ACC112 (cell line): ENCODE measurements around the gene GAS2.

Source experiments
- H2AFZ ChIP-seq: fragments of 200-600 bp; sonication (generic); one replicate; pipeline ENCODE4 v1.6.0; 2017; ENCODE audit warnings: antibody characterized with exemption, low read length; ENCODE audit not compliant: unreplicated experiment
- H3K27ac ChIP-seq: fragments of 200-600 bp; sonication (generic); 2 replicates; pipeline ENCODE4 v1.5.1; 2014; ENCODE audit warnings: low read depth, mild to moderate bottlenecking, antibody characterized with exemption, low read length, moderate library complexity
- H3K27me3 ChIP-seq: fragments of 200-600 bp; sonication (generic); 2 replicates; pipeline ENCODE4 v1.6.1; 2014; ENCODE audit warnings: mild to moderate bottlenecking, antibody characterized with exemption, low read length, moderate library complexity, mixed read lengths; ENCODE audit not compliant: insufficient read depth
- H3K36me3 ChIP-seq: fragments of 200-600 bp; sonication (generic); 2 replicates; pipeline ENCODE4 v1.6.1; 2016; ENCODE audit warnings: mild to moderate bottlenecking, antibody characterized with exemption, low read length, moderate library complexity, mixed read lengths; ENCODE audit not compliant: insufficient read depth
- H3K4me1 ChIP-seq: fragments of 200-600 bp; sonication (generic); one replicate; pipeline ENCODE4 v1.6.1; 2016; ENCODE audit warnings: low read length, mixed read lengths; ENCODE audit not compliant: insufficient read depth, unreplicated experiment, control insufficient read depth
- H3K4me3 ChIP-seq: fragments of 200-600 bp; sonication (generic); 2 replicates; pipeline ENCODE4 v1.5.1; 2014; ENCODE audit warnings: mild to moderate bottlenecking, low read depth, low read length
- H3K79me2 ChIP-seq: fragments of 200-600 bp; sonication (generic); one replicate; pipeline ENCODE4 v1.6.0; 2016; ENCODE audit warnings: low read length; ENCODE audit not compliant: control insufficient read depth, unreplicated experiment, insufficient read depth

GAS2 gene

DNA sequence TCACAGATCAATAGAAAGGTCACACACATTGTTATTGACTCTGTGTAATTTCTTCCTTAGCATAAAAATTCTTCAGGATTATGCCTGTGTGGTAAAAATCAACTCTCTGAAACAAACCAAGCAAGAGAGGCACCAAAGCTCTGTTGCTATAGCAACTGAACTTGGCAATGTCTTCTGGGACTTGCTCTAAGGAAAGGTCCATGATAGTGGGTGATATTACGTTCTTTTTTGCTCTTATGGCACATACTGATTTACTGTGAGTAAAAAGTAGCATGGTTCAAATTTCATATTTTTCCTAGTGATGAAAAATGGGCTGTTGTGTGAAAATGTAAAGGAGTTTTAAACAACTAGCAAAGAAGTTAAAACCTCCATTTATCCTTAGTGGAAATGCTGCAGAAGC lies 96.8 kb downstream of the GAS2 start:
- H3K27me3 ChIP-seq = peaks cover 52% of the 10 kb centered on the region
- no peak overlapping the region for H3K4me3 ChIP-seq
- no peaks in the 10 kb centered on the region for H3K4me1 ChIP-seq
- H3K36me3 ChIP-seq = no peaks in the 10 kb centered on the region
- no peak overlapping the region for H3K27ac ChIP-seq
- no peaks in the 10 kb centered on the region for H3K79me2 ChIP-seq
- H2AFZ ChIP-seq = no peak overlapping the region

DNA sequence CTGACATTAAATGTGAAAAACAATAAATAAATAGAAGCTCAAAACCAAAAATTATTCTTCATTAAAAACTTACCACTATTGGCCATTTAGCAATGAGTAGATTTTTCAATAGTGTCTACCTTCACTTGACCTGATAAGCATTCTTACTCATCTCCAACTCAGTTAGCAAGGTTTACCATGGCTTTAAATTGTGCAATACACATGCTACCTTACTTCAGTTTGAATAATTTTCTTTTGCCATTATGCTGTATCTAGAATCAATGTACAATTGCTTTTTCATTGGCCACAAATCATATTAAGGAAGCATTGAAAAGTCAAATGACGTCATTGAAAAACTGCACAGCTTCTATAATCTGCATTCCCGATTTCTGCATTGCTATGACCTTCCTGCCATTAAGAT lies 98.3 kb downstream of the GAS2 start:
- Histone ChIP-seq H3K27ac (no peak overlapping the region), H3K36me3 (no peaks in the 10 kb centered on the region), H3K79me2 (no peaks in the 10 kb centered on the region), H3K4me3 (no peak overlapping the region), H2AFZ (no peak overlapping the region), H3K4me1 (no peaks in the 10 kb centered on the region), H3K27me3 (peaks cover 49% of the 10 kb centered on the region)

DNA sequence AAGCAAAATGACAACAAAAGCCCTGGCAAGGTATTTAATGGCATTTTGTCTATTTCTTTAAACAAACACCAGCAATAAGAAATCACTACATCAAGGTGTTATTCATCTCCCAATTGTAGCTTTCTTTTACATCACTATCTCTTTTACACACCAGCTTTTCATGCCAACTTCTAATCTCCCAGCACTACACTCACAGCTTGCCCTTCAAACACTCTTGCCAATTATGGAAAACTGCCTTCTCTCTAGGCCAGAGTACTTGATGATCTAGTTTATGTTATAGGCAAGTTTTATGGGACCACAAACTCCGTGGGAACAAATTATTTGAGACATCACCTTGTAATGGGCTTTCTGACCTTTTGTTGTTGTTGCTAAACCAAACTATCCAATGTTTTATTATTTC lies 101.9 kb downstream of the GAS2 start:
- H3K4me3 ChIP-seq = no peak overlapping the region
- H3K27ac ChIP-seq = no peak overlapping the region
- H2AFZ ChIP-seq = no peak overlapping the region
- H3K4me1 ChIP-seq = no peaks in the 10 kb centered on the region
- peaks cover 41% of the 10 kb centered on the region for H3K27me3 ChIP-seq
- H3K79me2 ChIP-seq = no peaks in the 10 kb centered on the region
- no peaks in the 10 kb centered on the region for H3K36me3 ChIP-seq

DNA sequence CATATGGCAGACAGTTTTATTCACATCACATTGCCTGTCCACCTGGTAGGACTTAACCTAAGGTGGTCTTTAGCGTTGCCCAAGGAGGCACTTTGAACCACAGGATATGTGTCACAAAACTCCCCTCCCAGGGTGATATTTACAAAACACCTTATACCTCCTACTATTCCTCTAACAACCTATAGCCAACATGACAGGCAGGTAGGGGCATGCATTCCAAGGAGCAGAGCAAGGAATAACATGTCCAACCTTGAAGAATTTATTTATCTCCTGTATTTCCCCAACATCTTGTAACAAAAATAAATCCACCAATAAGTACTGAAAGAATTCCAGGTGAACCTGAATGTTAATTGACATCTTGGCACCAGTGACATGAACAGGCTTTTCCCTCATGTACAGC lies 102.7 kb downstream of the GAS2 start:
- Histone ChIP-seq H3K4me3 (no peak overlapping the region), H3K27me3 (peaks cover 45% of the 10 kb centered on the region), H3K4me1 (no peaks in the 10 kb centered on the region), H3K79me2 (no peaks in the 10 kb centered on the region), H3K36me3 (no peaks in the 10 kb centered on the region), H2AFZ (no peak overlapping the region), H3K27ac (no peak overlapping the region)

DNA sequence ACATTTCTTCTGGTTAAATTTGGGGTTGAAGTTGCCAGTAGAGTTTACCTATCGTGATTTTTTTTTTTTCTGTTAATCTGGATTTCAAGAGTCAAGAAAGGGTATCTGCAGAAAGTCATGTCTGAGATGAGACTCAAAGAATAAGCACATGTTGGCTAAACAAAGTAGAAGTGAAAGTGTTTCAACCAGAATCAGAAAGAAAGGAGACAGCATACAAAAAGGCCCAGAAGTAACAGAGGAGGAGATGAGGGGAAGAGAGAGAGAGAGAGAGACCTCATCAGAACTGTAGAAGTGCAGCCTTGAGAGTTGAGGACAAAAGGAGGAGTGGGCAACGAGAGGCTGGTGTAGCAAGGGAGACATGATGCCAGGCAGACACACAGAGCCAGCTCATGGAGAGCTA lies 108.3 kb downstream of the GAS2 start:
- no peak overlapping the region for H3K27ac ChIP-seq
- H3K79me2 ChIP-seq = no peaks in the 10 kb centered on the region
- H3K4me1 ChIP-seq = no peaks in the 10 kb centered on the region
- peaks cover 65% of the 10 kb centered on the region for H3K27me3 ChIP-seq
- H3K4me3 ChIP-seq = no peak overlapping the region
- H3K36me3 ChIP-seq = no peaks in the 10 kb centered on the region
- no peak overlapping the region for H2AFZ ChIP-seq

DNA sequence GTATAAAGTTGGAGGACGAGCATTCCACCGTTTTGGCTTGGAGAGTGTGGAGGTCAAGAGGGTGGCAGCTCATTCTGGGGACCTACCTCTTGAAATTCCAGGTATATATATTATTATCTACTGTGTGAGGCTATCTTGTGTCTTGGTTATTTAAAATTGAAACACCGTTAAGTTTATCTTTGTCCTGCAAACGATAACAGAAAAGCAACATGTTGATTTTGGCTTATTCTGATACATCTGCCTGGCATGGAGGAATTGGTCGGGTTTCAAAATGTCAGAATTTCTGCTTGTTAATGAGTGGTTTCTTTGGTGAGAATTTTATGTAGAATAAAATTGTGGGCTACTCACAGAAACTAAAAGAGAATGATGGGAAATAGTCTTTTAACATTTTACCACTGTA lies 108.8 kb downstream of the GAS2 start:
- Histone ChIP-seq H3K27me3 (peaks cover 70% of the 10 kb centered on the region), H3K4me1 (no peaks in the 10 kb centered on the region), H3K27ac (no peak overlapping the region), H2AFZ (no peak overlapping the region), H3K36me3 (no peaks in the 10 kb centered on the region), H3K4me3 (no peak overlapping the region), H3K79me2 (no peaks in the 10 kb centered on the region)

DNA sequence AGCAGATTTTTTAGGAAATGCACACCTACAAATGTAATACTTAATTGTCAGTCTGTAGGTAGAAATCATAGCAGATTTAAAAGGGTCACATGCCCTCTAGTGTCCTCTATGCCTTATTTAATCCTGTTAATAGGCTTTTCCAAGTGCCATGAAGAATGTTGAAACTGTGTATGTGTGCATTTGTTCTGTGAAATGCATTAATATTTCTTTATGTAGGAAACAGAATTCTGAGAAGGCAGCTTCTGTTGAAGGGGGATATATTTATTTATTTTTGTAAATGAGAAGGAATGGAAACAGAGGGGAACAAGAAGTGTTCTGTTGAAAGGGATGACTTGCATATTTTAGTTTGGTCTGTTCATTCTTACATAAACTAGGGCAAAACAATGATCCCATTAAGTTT lies 112.2 kb downstream of the GAS2 start:
- Histone ChIP-seq H3K27me3 (peaks cover 56% of the 10 kb centered on the region), H3K36me3 (no peaks in the 10 kb centered on the region), H3K27ac (no peak overlapping the region), H2AFZ (no peak overlapping the region), H3K4me3 (no peak overlapping the region), H3K79me2 (no peaks in the 10 kb centered on the region), H3K4me1 (no peaks in the 10 kb centered on the region)

DNA sequence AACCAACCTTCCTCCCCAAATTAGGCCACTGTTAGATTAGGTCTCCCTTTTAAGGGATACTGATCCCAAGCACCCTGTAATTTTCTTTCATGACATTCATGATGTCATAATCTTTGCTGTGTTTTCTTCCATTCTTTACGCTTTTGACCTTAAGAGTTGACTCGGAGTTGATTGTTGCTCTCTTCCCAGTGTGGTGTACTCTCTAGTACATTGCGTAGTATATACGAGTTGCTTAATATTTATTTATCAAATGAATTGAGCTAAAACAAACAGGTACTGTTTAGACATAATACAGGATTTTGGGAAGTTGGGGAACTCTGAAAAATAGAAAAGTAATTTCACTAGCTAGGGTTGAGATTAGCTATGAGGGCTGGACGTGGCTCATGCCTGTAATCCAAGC lies 113.4 kb downstream of the GAS2 start:
- no peak overlapping the region for H3K4me3 ChIP-seq
- no peaks in the 10 kb centered on the region for H3K79me2 ChIP-seq
- no peak overlapping the region for H3K27ac ChIP-seq
- H3K36me3 ChIP-seq = no peaks in the 10 kb centered on the region
- H3K4me1 ChIP-seq = no peaks in the 10 kb centered on the region
- H3K27me3 ChIP-seq = peaks cover 54% of the 10 kb centered on the region
- no peak overlapping the region for H2AFZ ChIP-seq

DNA sequence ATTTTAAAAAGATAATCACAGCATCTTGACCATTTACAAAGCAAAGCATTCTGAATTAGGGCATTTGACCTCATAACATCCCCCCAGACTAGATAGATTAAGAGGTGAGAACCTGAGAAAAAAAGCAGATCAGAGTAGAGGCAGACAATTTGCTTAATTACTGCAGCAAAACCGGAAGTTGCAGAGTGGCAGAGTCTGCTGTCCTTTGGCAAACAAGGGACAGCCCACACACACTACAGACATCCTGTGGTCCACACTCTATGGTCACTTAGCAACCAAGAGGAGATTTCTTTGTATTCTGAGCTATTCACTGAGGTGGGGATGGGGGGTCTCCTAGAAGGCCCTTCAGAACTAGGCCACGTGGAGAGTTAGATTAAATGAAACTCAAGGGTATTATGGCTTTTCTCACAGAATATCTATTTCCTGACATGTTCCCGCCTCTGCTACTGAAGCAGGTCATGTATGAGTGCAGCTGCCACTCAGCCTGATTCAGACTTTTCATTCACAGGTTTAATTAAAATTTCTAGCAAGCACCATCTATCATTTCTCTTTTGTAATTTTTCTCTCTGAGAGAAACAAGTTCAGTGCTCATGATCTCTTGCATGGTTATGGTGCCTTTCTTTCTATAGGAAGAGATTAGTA lies 114.7 kb downstream of the GAS2 start:
- peaks cover 51% of the 10 kb centered on the region for H3K27me3 ChIP-seq
- no peak overlapping the region for H3K4me3 ChIP-seq
- no peak overlapping the region for H2AFZ ChIP-seq
- H3K36me3 ChIP-seq = no peaks in the 10 kb centered on the region
- H3K4me1 ChIP-seq = no peaks in the 10 kb centered on the region
- H3K27ac ChIP-seq = no peak overlapping the region
- H3K79me2 ChIP-seq = no peaks in the 10 kb centered on the region

DNA sequence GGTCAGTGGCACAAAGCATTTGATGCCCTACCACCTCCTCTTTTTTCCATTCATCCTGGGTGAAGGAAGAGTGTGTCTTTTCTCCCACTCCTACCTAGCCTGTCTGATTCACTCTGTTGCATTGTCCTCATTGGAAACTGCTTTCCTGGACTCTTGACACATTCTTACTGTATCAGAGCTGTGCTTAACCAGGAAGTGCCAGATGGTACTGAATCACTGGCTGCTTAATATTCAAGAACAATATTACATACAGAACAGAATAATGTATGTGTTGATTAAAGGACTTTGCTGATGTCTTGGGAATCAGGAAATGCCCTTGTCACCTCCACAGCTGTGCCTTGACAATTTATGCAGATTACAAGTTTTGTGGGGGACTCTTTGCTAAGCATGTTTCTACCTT lies 118.8 kb downstream of the GAS2 start:
- H3K4me1 ChIP-seq = no peaks in the 10 kb centered on the region
- no peak overlapping the region for H3K27ac ChIP-seq
- H3K36me3 ChIP-seq = no peaks in the 10 kb centered on the region
- no peaks in the 10 kb centered on the region for H3K79me2 ChIP-seq
- H3K4me3 ChIP-seq = no peak overlapping the region
- H2AFZ ChIP-seq = no peak overlapping the region
- H3K27me3 ChIP-seq = peaks cover 23% of the 10 kb centered on the region

DNA sequence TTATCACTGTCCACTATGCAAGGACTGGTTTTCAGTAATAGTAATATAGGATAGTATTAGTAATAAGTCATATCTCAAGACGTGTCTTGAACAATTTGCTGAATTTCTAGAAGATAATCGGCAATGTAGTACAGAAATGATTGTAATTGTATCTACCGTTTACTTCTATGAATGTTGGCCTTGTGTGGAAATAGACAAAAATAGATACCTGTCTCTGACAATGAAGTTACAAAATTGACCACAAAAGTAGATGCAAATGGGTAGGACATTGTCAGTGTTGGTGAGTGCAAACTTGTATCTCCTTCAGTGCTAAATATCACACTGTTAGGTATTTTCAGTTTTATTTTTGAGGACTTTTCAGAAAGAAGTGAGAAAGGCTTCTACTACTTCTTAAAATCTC lies 120.1 kb downstream of the GAS2 start:
- H3K79me2 ChIP-seq = no peaks in the 10 kb centered on the region
- no peak overlapping the region for H2AFZ ChIP-seq
- H3K4me3 ChIP-seq = no peak overlapping the region
- peaks cover 23% of the 10 kb centered on the region for H3K27me3 ChIP-seq
- H3K27ac ChIP-seq = no peak overlapping the region
- H3K36me3 ChIP-seq = no peaks in the 10 kb centered on the region
- H3K4me1 ChIP-seq = no peaks in the 10 kb centered on the region
